IgD-negative memory B cell (primary cell): ENCODE measurements around the gene ACVRL1. TPM values are rescaled to one million over a fixed set of nuclear protein-coding genes. Genes with fewer than 3 reads are reported as not detected.
A peak's percentile ranks its signal among the peaks of the same experiment; 100 is the strongest.

ENCODE experiments used
- H3K27ac Mint-ChIP-seq, 3 donors: one replicate each; pipeline ENCODE4 v1.8.0; 2020 to 2022; ENCODE audit warnings: mild to moderate bottlenecking in 3 of 3, mixed read lengths in 3 of 3, moderate library complexity in 1 of 3
- H3K27me3 Mint-ChIP-seq: one replicate; pipeline ENCODE4 v1.8.0; 2021; ENCODE audit warnings: mixed read lengths
- H3K36me3 Mint-ChIP-seq: one replicate; pipeline ENCODE4 v1.8.0; 2020; ENCODE audit warnings: mild to moderate bottlenecking, mixed read lengths
- H3K4me1 Mint-ChIP-seq, 3 donors: one replicate each; pipeline ENCODE4 v1.8.0; 2020 to 2022; ENCODE audit warnings: mixed read lengths in 3 of 3, mild to moderate bottlenecking in 1 of 3
- H3K4me3 Mint-ChIP-seq, 4 donors: one replicate each; pipeline ENCODE4 v1.8.0; 2020 to 2022; ENCODE audit warnings: mild to moderate bottlenecking in 4 of 4, mixed read lengths in 4 of 4, moderate library complexity in 3 of 4
- H3K9me3 Mint-ChIP-seq, 3 donors: one replicate each; pipeline ENCODE4 v1.8.0; 2020 to 2021; ENCODE audit warnings: mixed read lengths in 3 of 3, mild to moderate bottlenecking in 1 of 3
- polyA plus RNA-seq: library from polyadenylated mRNA; unstranded; fragments of 300-500 nt; fragmentation: Illumina TruSeq; gene quantifications from one replicate; pipeline ENCODE4 v1.2.3, GENCODE V29; 2021

The ACVRL1 gene
- polyA plus RNA-seq, 1 donor from 2014 or later, result not detected

DNA sequence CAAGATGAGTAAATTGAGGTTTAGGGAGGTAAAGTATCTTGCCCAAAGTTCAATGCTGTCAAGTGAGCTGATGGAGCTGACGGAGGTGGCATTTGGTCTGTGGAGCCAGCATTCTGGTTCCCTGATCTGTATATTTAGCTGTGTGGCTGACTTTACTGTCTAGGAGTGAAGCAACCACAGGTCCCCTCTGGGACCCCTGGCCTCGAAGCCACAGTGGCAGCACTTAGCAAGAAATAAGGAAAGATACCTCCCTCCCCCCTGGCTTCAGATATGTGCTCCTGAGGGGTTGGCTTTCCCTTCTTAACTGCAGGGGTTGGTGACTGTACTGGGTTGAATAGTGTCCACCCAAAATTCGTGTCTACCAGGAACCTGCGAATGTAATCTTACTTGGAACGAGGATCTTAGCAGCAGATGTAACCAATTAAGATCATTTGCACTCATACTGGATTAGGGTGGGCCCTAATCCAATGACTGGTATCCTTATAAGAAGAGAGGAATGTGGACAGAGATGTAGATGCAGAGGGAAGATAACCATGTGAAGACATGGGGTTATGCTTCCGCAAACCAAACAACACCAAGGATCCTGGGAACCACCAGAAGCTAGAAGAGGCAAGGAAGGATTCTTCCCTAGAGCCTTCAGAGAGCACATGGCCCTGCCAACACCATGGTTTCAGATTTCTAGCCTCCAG is 42.2 kb downstream of the ACVRL1 start:
- Mint-ChIP-seq H3K4me3 (peak overlapping the region in 3 of 4 donors; percentile 32 to 75 (median 58)), H3K27me3 (peaks cover 12% of the 10 kb centered on the region), H3K9me3 (peaks cover 1 to 12% (median 7%) of the 10 kb centered on the region in 3 donors), H3K27ac (no peak overlapping the region), H3K36me3 (peaks cover 3% of the 10 kb centered on the region), H3K4me1 (peaks cover 9 to 13% (median 10%) of the 10 kb centered on the region in 3 donors)

- Mint-ChIP-seq H3K27ac (peak overlapping the region; percentile 48 to 89 (median 48)), H3K9me3 (peaks cover 0 to 6% (median 0%) of the 10 kb centered on the region in 3 donors), H3K4me3 (peak overlapping the region; percentile 90 to 95 (median 94)), H3K27me3 (peaks cover 12% of the 10 kb centered on the region), H3K4me1 (peaks cover 9 to 13% (median 10%) of the 10 kb centered on the region in 3 donors), H3K36me3 (peaks cover 3% of the 10 kb centered on the region)
Measured at GRCh38 chr12:51950682-51951198, 43.4 kb downstream of the ACVRL1 start.

DNA sequence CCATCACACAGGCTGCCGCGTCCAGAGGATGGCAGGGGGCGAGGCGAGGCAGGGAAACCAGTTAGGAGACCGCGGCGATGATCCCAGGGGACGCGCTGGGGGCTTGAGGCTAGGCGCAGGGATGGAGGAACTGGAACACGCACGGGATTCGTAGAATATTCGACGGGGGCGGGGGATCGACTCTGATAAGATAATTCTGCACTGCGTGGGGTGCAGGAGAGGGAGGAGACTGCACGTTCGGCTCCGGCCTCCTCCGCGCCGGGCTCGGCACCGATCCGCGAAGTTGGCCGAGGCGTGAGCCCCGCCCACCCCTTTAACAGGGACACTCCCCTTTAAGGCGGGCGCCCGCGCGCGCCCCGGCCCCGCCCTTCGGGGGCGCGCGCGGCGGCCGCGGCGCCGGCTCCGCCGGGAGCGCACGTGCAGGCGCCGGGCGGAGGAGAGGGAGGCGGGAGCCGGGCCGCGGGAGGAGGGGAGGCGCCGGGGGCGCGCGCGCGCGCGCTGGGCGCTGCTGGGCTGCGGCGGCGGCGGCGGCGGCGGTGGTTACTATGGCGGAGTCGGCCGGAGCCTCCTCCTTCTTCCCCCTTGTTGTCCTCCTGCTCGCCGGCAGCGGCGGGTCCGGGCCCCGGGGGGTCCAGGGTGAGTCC is 44.0 kb downstream of the ACVRL1 start, which contains the start of gene ACVR1B:
ACVR1B (plus strand) TSS at position 501 of the 644 bp plus-strand sequence; CDS start at position 546, 45 bp downstream.
- Mint-ChIP-seq H3K27me3 (peaks cover 12% of the 10 kb centered on the region), H3K9me3 (peaks cover 0 to 3% (median 0%) of the 10 kb centered on the region in 3 donors), H3K36me3 (peaks cover 3% of the 10 kb centered on the region), H3K4me1 (peaks cover 9 to 13% (median 10%) of the 10 kb centered on the region in 3 donors), H3K4me3 (peak within 1 kb of the TSS; percentile 90 to 95 (median 94)), H3K27ac (peak within 1 kb of the TSS; percentile 48 to 89 (median 48))

DNA sequence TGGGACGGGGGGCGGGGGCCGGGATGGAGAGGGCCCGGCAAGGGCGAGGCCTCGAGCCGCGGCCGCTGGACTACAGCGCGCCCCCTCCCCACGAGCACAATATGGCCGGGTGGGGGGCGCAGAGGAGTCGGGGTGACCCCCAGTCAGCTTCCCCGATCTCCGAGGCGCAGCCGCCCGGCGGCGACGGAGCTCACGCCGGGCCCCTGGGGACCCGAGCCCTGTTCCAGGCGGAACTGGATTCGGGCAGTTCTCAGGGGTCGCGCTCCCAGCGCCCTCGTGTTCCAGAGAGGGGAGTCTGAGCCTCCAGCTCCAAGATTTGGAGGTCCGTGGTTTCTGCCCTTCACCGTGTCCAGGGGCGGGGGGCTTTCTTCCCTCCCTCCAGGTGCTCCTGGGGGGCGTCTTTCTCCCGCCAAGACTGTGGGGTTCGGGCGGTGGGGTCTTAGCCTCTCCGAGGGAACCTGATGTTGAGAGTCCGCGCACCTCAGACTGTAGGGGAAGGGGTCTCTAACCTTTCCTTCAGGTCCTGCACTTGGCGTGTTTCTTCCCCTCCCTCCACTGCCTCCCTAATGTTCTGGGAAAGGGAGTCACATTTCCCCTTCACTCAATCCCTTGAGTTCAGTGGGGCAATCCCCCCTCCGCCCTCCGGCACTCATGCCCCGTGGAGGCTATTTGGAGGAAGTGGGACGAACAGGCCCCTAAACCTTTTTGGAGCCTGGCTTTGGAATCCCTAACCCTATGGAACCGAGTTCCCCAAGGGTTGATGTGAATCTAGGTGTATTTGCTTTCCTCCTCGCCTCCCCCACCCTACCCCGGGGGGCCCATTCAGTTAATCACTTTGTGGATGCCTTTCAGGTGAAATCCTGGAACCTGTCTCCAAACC is 44.8 kb downstream of the ACVRL1 start:
- Mint-ChIP-seq H3K4me3 (peak overlapping the region; percentile 74 to 88 (median 82)), H3K9me3 (no peaks in the 10 kb centered on the region), H3K36me3 (peaks cover 3% of the 10 kb centered on the region), H3K4me1 (peaks cover 9 to 13% (median 10%) of the 10 kb centered on the region in 3 donors), H3K27ac (peak overlapping the region in 1 of 3 donors; percentile 58), H3K27me3 (peaks cover 12% of the 10 kb centered on the region)

- Mint-ChIP-seq H3K9me3 (no peaks in the 10 kb centered on the region), H3K4me1 (peaks cover 9 to 13% (median 10%) of the 10 kb centered on the region in 3 donors), H3K27ac (peak overlapping the region; percentile 7 to 44 (median 13)), H3K27me3 (peaks cover 8% of the 10 kb centered on the region), H3K36me3 (no peaks in the 10 kb centered on the region), H3K4me3 (peak overlapping the region; percentile 22 to 86 (median 80))
Measured at GRCh38 chr12:51953089-51953488, 45.8 kb downstream of the ACVRL1 start.

DNA sequence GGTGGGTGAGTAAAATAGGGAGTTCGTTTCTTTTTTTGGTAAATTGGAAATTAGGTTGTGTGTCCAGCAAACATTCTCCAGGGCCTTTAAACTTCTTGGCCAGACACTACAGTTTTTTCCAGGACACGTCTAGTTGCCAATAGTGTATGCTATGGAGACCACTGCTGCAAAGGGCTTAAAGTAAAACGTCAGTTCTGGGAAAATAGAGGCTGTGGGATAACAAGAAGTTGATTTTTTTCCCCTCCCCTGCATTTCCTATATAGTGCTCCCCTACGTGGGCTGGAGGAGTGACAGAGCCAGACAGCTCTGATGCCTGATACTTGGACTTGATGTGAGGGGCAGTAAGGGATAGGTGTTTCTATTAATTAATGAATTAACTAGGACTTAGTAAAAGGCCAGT is 46.6 kb downstream of the ACVRL1 start:
- H3K9me3 Mint-ChIP-seq, result no peaks in the 10 kb centered on the region
- peaks cover 7% of the 10 kb centered on the region for H3K27me3 Mint-ChIP-seq
- H3K27ac Mint-ChIP-seq, result peak overlapping the region in 1 of 3 donors; percentile 44
- no peaks in the 10 kb centered on the region for H3K36me3 Mint-ChIP-seq
- H3K4me3 Mint-ChIP-seq, result peak overlapping the region in 1 of 4 donors; percentile 77
- H3K4me1 Mint-ChIP-seq, result peaks cover 9 to 13% (median 10%) of the 10 kb centered on the region in 3 donors

- Mint-ChIP-seq H3K36me3 (no peaks in the 10 kb centered on the region), H3K4me1 (peaks cover 9 to 13% (median 10%) of the 10 kb centered on the region in 3 donors)
Measured at GRCh38 chr12:51954561-51955361, 47.5 kb downstream of the ACVRL1 start.

GRCh38 chr12:51955702-51956101 is 48.4 kb downstream of the ACVRL1 start:
- Mint-ChIP-seq H3K9me3 (no peaks in the 10 kb centered on the region), H3K27ac (no peak overlapping the region), H3K27me3 (no peaks in the 10 kb centered on the region), H3K36me3 (no peaks in the 10 kb centered on the region), H3K4me3 (peak overlapping the region in 1 of 4 donors; percentile 40), H3K4me1 (peaks cover 9 to 13% (median 10%) of the 10 kb centered on the region in 3 donors)

More at GRCh38 chr12:51954561-51955361, 47.5 kb downstream of the ACVRL1 start:
- H3K4me3 Mint-ChIP-seq, result peak overlapping the region in 1 of 4 donors; percentile 40
- H3K27ac Mint-ChIP-seq, result no peak overlapping the region
- no peaks in the 10 kb centered on the region for H3K9me3 Mint-ChIP-seq
- peaks cover 5% of the 10 kb centered on the region for H3K27me3 Mint-ChIP-seq

DNA sequence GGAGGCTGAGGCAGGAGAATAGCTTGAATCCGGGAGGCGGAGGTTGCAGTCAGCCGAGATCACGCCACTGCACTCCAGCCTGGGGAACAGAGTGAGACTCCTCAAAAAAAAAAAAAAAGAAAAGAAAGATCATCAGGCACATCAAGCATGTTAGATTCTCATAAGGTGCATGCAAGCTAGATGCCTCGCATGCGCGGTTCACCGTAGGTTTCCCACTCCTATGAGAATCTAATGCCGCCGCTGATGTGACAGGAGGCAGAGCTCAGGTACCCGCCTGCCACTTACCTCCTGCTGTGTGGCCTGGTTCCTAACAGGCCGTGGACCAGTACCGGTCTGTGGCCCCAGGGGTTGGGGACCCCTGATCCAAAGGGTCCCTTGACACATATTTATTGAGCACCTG is 51.2 kb downstream of the ACVRL1 start:
- H3K4me1 Mint-ChIP-seq, result peaks cover 0 to 7% (median under 1%) of the 10 kb centered on the region in 3 donors
- H3K27ac Mint-ChIP-seq, result no peak overlapping the region
- H3K9me3 Mint-ChIP-seq, result no peaks in the 10 kb centered on the region

GRCh38 chr12:51959211-51959610 is 51.9 kb downstream of the ACVRL1 start:
- Mint-ChIP-seq H3K4me1 (peaks cover 0 to 5% (median 0%) of the 10 kb centered on the region in 3 donors), H3K27ac (no peak overlapping the region), H3K4me3 (no peak overlapping the region), H3K9me3 (no peaks in the 10 kb centered on the region), H3K27me3 (no peaks in the 10 kb centered on the region), H3K36me3 (peaks cover 4% of the 10 kb centered on the region)

More for the DNA sequence above, 51.2 kb downstream of the ACVRL1 start:
- Mint-ChIP-seq H3K36me3 (no peaks in the 10 kb centered on the region), H3K27me3 (no peaks in the 10 kb centered on the region), H3K4me3 (no peak overlapping the region)

GRCh38 chr12:51959921-51960320 is 52.6 kb downstream of the ACVRL1 start:
- Mint-ChIP-seq H3K27me3 (no peaks in the 10 kb centered on the region), H3K4me1 (peaks cover 0 to 4% (median 0%) of the 10 kb centered on the region in 3 donors), H3K9me3 (no peaks in the 10 kb centered on the region), H3K4me3 (no peak overlapping the region), H3K27ac (no peak overlapping the region), H3K36me3 (peaks cover 4% of the 10 kb centered on the region)

DNA sequence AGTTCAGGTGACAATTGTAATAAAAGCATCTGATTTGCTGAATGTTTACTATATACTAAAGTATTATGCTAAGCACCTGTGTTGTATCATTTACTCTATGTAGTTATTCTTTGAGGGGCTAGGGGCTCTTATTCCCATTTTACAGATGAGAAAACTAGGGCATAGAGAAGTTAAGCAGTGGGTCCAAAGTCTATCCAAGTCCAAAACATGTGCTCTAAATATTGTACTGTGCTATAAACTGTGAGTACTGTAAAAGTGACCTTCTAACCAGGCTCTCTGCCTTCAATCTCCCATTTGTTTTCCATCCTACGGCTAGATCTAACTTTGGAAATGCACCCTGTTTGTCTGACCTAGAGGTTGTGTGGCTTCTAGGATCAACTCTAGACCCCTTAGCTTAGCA is 53.2 kb downstream of the ACVRL1 start:
- Mint-ChIP-seq H3K36me3 (peaks cover 5% of the 10 kb centered on the region), H3K4me1 (peaks cover 0 to 4% (median 0%) of the 10 kb centered on the region in 3 donors), H3K4me3 (no peak overlapping the region), H3K9me3 (no peaks in the 10 kb centered on the region), H3K27me3 (no peaks in the 10 kb centered on the region), H3K27ac (no peak overlapping the region)

GRCh38 chr12:51960890-51961289 is 53.6 kb downstream of the ACVRL1 start:
- Mint-ChIP-seq H3K4me1 (peaks cover 0 to 4% (median 0%) of the 10 kb centered on the region in 3 donors), H3K27ac (no peak overlapping the region), H3K4me3 (no peak overlapping the region), H3K36me3 (peaks cover 5% of the 10 kb centered on the region), H3K27me3 (peaks cover 3% of the 10 kb centered on the region), H3K9me3 (no peaks in the 10 kb centered on the region)

GRCh38 chr12:51961834-51962233 is 54.5 kb downstream of the ACVRL1 start:
- Mint-ChIP-seq H3K27ac (no peak overlapping the region), H3K4me1 (peaks cover 0 to 4% (median 0%) of the 10 kb centered on the region in 3 donors), H3K4me3 (no peak overlapping the region), H3K9me3 (no peaks in the 10 kb centered on the region), H3K36me3 (peaks cover 5% of the 10 kb centered on the region), H3K27me3 (peaks cover 3% of the 10 kb centered on the region)
